ENCODE measurements around the gene OBP2B.

- TF ChIP-seq CTCF (IDR thresholded peaks at IDR 0.05): no peak
- TF ChIP-seq REST (IDR thresholded peaks at IDR 0.05; ENCODE audit: insufficient read depth in 1 of 2, low read depth in 2 of 2, low read length in 1 of 2): no peak
- TF ChIP-seq SIN3A (IDR thresholded peaks at IDR 0.05; ENCODE audit: borderline replicate concordance, insufficient read depth, low read depth, low read length): no peak
- TF ChIP-seq POLR2AphosphoS5 (IDR thresholded peaks at IDR 0.05; ENCODE audit: low read depth, low read length): no peak
- no peak for TF ChIP-seq TCF7L2 (IDR thresholded peaks at IDR 0.05; ENCODE audit: low read depth, low read length)
Observed at GRCh38 chr9:133204335-133204992, 4.6 kb downstream of the OBP2B start.

Data from Panc1 (cell line).